RPMI8226 (cell line): Measurements from ENCODE around the gene MAD1L1.
"Not testable (repeated sequence)": the region's sequence is repeated elsewhere in the genome, so short reads cannot be mapped to it uniquely, and the experiment has no call there.

Experiments used
- DNase-seq: peaks from one replicate; pipeline ENCODE4 v3.0.0-alpha.2; 2015

The MAD1L1 gene

DNA sequence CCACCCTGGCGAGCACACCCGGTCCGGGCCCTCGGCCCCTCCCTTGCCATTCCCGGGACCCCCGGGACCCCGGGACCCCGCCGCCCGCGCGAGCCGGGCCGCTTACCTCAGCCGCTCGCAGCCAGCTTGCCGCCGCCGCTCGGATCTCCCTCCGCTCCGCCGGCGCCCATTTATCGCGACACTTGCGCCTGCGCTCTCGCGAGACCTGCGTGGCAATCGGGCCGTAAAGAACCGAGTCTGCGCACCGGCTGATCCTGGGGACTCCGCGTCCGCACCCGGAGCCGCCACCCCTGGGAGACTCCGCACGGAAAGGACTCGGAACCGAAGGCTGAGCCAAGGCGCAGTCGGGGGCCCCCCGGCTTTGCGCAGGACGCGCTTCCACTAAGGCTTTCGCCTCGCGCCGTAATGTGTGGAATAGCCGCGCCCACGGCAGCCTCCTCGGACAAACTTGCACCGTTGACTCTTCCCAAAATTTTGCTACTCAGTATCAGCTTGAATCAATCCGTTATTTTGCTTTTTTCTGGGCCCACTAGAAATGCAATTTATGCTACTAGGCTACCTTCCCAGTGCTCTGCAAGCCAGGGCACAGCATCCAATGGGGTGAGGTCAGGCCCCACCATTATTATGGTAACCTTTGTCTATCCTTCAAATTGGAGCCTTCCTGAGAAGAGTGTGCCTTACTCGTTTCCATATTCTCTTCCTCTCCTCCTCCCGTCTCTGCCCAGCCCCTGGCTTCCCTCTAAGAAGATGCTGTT, at the start of gene MAD1L1:
TSS of gene MAD1L1 (minus strand) at position 180 of the 755 bp plus-strand sequence. CDS start 2,812 bp downstream, outside the sequence.
- peak; percentile 95 for DNase-seq

DNA sequence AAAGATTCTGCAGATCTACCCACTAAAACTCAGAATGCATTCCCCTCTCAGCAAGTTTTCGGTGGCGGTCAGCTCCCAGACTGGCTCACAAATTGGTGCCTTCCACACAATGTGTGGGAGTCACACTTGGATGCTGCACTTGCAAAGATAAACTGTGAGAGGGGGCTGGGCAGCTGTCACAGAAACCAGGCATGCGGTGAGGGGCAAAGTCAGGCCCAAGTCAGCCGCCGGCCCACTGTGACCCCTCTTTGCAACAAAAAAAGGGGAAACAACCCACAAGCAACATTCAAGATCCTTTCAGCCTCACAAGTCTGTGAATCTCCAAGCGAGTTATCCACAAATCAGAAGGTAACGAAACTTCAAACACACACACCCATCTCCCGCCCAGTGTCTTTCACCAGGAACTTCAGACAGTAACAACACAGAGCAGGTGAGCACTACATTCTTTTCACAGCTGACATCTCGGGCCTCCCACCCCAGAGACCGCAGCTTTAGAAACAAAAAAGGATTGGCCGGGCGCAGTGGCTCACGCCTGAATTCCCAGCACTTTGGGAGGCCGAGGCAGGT, 49.5 kb upstream of the MAD1L1 start:
- no peak for DNase-seq

DNA sequence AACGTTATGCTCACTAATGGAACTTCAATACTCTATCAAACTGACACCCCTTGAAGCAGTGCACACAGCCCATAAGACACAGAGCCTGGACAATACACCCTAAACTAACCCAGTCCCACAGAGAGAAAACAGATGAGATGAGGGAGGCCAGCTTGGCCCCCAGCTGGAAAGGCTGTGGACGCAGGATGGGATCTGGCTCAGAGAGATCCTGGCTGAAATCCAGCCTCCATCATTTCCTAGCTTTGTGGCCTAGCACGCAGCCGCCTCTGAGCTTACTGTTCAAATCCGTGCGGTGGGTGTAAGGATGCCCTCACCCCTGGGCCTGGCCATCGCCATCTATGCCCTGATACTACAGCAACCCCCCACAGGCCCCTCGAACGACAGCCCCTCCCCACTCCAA, 48.8 kb upstream of the MAD1L1 start:
- DNase-seq: no peak

DNA sequence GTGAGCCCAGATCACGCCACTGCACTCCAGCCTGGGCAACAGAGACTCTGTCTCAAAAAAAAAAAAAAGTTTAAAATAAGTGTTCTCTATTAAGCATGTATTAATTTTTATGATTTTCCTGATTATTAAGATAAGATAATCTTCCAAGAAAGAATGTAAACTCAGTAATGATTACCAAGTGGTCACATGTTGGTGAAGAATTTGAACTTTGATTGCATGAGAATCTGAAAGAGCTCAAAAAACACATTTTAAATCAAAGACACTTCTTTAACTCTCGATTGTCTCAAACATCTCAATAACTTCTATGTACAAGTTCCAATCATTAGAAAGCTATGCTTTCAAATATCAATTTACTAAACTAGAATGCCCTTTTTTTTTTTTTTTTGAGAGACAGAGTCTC, 47.7 kb upstream of the MAD1L1 start:
- no peak for DNase-seq

DNA sequence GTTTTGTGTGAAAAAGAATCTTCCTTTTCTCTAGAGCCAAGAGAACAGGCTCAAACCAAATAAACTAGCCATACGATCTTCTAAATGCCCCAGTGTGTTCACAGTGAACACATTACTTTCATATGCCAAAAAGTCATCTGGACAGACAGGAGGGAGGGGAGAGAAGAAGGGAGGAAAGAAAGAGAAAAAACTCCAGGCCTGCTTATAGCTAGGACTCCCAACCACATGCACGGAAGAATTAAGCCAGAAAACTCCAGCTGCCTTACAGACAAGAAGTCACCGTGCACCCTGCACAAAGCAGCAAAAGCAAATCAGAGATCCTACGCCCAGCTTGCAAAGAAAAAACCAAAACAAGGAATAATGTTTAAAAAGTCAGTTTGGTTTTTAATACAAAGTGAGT, 47.2 kb upstream of the MAD1L1 start:
- no peak for DNase-seq

DNA sequence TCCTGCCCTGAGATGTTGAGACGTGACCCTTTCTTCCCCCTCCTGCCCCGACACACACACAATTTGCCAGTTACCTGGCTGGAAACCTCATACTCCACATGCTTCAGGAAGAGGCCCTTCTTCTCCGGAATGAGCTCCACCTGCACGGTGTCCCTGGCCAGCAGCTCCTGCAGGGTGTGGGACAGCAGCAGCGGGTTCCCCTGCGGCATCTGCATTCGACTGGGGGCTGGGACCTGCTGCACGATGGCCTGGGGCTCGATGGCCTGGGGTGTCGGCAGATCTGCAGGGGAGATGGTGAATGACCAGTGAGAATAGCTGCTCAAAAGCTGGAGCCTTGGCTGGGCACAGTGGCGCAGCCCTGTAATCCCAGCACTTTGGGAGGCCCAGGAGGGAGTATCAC, 45.3 kb upstream of the MAD1L1 start:
- no peak for DNase-seq

DNA sequence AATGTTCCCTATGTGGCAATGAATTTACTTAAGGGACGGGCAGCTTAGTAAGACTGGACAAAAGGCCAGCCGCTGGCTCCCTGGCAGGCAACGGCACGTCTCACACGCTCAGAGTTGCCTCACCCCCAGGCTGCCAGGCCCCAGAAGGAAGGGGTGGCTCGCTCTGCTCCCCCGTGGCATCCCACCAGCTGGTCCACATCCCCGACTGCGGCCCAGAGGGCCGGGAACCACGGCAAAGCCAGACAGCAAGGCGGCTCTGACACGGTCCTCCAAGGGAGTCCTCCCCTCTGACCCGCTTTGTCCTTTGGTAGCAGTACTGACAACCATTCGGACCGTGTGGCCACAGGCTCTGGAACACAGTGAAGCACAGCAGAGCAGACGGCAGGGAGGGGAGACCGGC, 43.4 kb upstream of the MAD1L1 start:
- no peak for DNase-seq

DNA sequence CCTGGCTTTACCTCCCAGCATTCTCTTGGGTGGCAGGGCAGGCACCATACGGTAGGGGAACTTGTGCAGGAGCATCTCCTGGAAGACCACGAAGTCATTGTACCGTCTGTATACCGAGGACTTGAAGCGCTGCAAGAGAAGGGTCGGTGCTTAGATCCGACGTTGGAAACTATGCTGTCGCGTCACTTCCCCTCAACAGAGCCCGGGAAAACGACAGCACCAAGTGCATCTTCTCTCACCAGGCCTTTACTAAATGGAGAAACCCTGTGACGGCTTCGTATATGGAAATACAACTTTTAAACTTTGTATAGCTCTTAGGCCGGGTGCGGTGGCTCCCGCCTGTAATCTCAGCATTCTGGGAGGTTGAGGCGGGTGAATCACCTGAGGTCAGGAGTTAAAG, 42.4 kb upstream of the MAD1L1 start:
- no peak for DNase-seq

DNA sequence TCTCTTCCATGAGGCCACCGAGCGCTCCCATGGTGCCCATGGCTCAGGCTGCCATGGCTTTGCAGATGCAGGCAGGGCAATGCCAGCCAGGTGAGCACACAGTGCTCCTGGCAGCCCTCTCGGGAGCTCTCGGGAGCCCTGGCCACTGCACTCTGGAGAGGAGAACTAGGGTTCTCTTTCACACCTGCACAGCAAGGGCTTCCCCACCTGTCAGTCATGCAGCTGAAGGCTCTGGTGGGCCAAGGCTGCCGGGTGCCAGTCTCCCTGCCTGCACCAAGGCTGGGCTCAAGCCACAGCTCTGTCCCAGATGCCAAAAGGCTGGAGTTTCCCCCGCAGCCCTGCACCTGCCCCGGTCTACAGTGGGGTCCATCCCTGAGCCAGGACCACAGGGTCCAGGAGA, 41.9 kb upstream of the MAD1L1 start:
- DNase-seq: no peak

DNA sequence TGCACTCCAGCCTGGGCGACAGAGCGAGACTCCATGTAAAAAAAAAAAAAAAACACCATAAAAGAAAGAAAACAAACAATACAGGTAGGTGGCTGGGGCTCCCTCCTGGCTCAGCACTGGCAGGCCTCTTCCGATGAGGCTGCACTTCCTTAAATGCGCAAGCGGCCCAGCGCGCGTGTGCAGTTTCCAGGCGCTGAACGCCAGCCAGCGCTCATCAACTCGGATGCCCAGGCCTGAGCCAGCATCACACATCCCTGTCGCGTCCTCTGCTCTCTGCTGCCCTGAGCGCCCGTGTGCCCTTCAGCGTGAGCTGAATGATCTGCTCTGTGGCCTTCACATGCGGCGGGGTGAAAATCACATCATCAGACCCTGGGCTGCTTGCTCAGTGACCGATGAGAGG, 41.1 kb upstream of the MAD1L1 start:
- no peak for DNase-seq

DNA sequence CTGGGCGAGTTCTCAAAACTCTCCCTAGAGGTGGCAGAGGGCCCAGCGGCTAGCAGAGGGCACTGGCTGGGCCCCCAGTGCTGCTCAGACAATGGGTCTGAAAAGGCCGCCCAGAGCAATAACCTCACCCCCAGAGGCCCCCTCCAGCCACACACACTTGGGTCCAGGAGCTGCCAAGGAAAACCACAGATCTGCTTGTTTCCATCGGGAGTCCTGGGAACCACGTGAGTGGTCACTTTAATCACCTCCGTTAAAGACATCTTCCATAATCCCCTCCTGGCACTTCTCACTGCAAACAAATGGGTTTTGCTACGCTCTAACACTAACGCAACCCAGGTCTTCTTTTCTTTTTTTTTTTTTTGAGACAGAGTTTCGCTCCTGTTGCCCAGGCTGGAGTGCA, 39.3 kb upstream of the MAD1L1 start:
- DNase-seq: no peak

DNA sequence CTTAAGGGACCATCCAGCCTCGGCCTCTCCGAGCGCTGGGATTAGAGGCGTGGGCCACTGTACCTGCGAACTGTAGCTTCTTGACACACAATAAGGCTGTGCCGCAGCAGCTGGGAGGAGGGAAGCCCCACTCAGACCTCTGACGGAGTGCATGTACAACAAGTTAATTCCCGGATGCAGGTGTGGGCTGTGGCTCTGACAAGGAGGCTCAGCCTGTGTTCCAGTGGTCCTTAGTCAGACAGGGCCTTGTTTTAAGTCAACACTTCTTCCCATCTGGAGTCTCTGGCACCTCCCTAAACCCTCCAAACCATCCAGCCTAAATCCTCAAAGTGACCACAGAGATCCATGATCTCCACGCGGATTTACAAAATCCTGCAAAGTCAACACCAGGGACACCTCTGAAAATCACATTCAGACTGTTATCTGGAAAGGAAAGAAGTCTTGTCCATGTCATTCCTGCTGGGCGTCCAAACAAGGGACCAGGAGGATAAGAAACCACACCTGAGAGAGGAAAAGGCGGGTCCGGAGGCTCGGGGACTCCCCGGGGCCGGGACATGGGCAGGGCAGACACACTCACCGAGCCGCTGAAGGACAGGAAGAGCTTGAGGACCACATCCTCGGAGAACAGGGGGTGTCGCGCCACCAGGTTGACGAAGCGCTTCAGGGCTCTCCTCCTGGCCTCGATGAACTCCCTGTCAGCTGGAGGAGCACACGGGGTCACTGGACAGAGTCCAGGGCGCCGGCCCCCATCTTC, 38.7 kb upstream of the MAD1L1 start:
- DNase-seq: no peak

DNA sequence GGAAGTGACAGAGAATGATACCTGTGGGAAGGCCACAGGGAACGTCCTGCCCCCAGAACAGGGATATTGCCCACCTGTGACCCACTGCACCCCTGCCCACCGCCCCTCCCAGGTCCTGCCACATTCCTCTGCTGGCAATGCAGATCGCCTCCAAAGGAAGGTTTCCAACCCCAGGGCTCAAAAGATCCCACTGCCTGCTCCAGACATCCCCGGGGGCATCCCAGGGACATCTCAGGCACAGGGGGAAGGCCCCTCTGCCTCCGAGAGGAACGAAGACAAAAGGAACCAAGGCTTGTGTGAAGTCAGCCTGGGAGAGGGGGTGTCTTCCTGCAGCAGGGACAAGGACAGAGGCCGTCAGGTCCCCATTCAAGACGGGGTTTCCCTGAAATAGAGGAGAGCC, 37.8 kb upstream of the MAD1L1 start:
- no peak for DNase-seq

DNA sequence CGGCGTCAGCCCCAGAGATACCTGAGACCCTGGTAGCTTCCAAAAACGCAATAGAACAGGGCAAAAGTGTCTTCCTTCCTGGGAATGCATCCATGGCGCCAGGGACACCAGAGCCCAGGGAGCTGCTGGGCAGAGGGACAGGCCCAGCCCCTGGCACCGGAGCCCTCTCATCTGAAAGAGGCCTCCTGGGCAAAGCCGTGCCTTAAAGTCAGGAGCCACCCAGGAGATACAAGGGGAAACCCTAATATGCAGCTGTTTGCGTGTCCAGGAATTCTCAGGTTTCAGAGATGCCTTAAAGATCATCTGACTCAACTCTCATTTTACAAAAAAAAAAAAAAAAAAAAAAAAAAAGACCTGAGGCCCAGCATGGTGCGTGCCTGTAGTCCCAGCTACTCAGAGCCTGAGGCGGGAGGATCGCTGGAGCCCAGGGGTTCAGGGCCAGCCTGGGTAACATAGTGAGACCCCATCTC, 37.3 kb upstream of the MAD1L1 start:
- no peak for DNase-seq

DNA sequence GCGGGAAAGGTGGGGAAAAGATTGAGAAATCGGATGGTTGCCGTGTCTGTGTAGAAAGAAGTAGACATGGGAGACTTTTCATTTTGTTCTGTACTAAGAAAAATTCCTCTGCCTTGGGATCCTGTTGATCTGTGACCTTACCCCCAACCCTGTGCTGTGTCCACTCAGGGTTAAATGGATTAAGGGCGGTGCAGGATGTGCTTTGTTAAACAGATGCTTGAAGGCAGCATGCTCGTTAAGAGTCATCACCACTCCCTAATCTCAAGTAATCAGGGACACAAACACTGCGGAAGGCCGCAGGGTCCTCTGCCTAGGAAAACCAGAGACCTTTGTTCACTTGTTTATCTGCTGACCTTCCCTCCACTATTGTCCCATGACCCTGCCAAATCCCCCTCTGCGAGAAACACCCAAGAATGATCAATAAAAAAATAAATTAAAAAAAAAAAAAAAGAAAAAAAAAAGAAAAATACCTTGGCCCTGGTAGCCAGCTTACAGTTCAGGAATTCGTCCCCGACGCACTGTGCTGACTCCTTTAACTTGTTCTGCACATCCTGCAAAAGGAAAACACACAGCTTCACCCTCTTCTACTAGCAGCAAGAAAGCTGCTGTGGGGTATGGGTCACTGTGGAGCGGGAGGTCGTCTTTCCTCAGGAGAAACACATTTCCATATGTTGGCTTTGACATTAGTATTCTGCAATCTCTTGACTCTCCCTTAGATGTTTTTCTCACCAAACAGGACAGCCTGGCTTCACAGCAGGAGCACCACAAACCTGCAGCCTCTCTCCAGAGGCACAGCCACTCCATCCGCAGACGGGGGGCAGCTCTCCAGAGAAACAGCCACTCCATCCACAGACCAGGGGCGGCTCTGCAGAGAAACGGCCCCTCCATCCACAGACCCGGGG, 36.6 kb upstream of the MAD1L1 start:
- DNase-seq: not testable (repeated sequence)

DNA sequence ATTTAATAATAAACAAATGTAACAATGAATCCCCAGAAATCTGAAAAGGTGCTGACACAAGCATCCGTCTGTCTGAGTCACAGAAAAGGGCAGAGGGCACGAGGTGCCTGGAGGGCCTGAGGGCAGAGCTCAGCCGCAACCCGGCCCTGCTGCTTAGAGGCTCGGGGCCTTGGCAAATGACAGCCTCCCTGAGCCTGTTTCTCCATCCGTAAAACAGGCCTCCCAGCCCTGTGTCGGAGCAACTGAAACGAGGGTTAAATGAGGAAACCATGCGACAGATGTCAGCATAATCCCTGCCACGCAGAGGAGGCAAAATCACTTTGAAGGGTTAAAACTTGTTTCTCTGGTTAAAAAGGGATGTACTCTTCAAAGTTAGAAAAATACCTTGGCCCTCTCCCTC, 34.2 kb upstream of the MAD1L1 start:
- no peak for DNase-seq

DNA sequence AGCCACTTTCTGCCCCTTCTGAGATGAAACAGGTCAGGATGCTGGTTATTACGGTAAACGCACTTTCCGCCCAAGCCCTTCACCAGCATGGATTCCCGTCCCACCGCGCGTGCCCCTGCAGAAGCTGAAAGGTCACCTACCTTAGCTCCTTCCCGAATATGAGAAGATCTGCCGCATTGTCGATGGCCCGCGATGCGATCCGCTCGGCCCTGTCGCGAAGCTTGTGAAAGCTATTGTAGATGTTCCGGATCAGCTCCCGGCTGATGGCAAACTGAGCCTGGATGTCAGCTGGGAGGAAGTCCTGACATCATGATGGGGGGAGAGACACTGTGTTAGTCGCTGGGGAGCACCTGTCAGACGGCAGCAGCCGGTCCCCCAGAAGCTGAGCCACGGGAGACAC, 31.4 kb upstream of the MAD1L1 start:
- no peak for DNase-seq

DNA sequence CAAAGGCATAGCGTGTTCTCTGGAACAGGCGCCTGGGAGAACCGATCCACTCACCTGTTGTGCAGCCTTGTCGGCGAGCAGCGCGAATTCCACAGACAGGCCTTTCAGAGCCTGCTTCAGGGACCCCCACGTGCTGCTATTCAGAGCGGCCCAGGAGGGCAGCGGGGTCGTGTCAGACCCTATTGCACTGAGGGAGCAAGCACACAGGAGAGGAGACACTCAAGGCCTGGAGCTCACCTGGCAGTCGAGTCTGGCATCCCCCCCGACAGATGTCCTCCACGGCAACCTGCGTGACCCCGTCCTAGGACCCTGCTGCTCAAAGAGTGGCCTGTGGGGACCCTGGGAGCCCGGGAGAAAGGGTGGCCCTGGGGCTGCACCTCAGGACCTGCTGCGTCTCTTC, 30.4 kb upstream of the MAD1L1 start:
- DNase-seq: no peak

DNA sequence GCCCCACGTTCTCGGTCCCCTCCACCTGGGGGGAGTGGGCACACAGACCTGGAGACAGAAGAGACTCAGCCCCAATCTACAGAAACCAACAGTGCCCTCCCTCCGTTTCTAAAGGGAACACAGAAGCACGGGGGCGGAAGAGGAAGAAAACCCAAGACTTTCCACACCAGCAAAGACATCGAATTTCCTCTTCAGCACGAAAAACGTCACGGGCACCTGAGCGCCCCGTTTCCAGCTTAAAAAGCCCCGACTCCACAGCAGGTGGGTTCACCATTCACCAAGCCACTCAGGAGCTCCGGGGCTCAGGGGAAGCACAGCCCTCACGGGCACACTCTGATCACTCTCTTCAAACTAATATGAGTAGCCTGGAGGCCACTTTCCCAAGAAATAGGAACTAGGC, 28.9 kb upstream of the MAD1L1 start:
- DNase-seq: no peak

DNA sequence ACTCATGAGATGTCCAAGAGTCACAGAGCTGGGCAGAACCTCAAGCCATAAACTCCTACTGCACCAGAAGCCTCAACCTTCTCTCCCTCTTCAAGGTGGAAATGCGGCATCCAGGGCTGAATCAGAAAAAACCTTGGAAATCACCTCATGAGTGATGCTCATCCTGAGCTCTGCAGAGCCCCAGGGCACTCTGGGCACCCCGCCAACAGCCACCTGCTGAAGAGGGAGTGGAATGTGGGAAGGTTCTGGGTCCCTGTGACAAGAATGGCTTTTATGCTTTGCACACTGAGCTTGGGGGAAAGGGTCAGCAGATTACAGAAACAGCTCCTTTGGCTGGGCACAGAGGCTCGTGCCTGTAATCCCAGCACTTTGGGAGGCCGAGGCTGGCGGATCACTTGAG, 28.1 kb upstream of the MAD1L1 start:
- peak; percentile 66 for DNase-seq

DNA sequence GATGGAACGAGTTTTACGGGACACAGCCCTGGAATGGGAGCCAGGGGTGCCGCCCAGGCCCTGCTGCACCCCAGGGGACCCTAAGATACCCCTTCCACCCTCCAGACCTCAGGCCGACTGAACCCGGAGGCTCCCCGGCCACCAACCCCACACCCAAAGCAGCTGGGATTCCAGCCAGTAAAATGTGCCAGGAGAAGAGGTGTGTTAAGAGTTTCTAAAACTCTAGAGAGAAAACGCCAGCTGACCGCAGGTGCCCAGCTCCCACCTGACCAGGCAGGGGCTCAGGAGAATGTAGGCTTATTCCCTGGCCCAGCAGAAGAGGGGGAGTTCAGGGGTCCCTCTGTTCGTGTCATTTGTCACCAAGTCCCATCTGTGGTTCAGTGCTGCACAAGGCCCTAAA, 26.7 kb upstream of the MAD1L1 start:
- no peak for DNase-seq

DNA sequence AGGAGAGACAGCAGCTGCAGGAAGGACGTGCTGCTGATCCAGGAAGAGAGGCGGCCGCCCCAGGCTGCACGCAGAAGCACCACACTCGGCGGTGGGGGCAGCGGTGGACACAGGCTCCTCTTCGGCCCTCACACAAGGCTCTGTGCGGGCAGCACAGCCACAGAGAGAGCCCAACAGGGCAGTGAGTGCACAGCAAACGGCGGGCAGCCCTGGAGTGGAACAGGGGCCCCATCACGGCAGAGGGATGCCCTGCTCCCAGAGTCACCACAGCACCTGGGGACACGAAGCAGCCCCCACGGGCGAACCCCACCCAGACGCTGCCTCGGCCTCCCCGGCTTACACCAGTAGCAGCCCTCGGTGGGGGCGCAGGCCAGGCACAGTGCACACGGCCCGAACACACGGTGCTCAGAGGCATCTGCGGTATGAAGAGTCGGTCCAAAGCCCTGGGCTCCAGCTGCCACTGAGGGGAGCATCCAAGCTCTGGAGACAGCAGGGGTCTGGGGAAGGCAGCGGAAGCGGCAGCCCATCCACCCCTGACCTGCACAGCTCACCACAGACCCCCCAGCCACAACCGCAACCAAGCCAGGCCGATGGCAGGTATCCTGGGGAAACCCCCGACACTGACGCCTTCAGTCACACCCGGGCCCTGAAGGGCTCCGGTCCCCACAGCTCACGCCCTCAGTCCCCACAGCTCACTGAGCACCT, 26.1 kb upstream of the MAD1L1 start:
- DNase-seq: no peak
